HG03354 (cell line): ENCODE measurements around the gene TSTD2.

Source experiments
- ATAC-seq: cut with Tn5 transposase; IDR thresholded peaks from one replicate; pipeline ENCODE4 v1.9.1; 2021; ENCODE audit warnings: mild to moderate bottlenecking; ENCODE audit not compliant: unreplicated experiment, poor library complexity, severe bottlenecking

Gene TSTD2

DNA sequence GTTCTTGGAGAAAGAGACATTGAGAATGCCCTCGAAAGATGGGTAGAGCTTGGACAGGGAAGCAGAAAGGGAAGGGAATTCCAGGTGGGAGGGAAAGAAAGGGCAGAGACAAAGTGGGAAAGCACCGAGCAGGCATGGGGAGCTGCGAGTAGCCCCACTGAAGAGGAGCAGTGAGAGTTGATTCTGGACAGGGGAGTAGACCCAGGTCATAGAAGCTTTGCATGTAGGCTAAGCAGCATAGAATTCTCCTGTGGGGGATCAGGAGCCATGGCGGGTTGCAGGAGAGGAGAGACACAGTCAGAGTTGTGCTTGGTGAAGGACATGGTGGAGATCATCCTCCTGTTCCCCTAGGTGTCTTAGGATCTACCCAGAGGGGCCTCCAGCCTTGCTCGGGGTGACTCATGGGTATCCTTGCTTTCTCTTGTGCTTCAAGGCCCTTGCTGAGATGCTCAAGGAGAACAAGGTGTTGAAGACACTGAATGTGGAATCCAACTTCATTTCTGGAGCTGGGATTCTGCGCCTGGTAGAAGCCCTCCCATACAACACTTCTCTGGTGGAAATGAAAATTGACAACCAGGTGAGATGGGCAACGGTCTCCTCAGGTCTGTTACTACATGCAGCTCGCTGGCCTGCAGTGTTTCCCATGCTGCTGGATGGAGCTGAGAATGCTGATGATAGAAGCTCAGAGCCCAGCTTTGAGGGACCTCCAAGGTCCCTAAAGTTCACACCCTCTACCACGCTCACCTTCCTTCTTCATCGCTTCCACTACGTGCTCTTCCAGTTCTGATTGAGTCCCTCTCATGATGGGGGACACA, 64.5 kb downstream of the TSTD2 start:
- no peak for ATAC-seq

DNA sequence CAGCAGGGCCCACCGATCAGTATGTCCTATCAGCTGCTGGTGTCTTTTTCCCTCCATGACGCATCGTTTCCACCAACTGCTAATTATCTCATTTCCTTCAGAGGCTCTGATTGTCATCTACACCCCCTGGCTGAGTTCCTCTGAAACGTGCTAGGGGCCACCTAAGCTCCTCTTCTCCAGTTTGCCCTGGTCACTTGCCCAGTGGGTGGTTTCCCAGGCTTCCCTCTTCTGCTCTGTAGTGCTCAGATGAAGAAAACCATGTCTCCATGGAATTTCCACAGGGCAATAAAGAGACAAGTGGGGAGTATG, 65.3 kb downstream of the TSTD2 start:
- ATAC-seq, result no peak

DNA sequence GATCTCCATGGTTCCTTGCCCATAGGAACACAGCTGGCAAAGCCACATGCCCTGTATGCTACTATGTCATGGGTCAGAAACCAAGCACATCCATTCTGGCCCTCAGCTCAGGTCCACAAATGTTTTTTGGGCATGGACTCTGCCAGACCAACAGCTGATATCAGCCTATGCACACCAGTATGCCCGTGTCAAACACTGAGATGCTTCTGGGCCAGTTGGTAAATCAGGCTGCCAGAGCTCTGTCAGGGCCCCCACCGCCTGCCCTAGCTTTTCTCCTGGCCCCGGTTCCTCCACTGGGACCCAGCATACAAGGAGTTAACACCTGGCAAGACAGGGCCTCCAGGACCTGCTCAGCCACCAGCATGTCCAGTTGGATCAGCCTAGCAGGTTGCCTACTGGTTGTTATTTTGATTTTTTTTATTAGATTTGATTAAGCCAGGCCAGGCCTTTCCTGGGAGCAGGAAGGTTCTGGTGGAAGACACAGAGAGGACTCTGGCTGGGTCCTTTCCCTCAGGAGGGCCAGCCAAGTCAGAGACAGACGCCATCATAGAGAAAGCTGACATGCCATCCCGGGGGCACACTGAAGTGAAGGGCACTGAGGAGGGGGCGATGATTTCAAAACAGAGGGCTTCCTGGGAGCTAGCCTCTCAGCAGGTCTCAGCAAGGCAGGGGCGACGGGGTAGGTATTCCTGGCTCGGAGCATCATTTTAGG, 65.8 kb downstream of the TSTD2 start:
- no peak for ATAC-seq

DNA sequence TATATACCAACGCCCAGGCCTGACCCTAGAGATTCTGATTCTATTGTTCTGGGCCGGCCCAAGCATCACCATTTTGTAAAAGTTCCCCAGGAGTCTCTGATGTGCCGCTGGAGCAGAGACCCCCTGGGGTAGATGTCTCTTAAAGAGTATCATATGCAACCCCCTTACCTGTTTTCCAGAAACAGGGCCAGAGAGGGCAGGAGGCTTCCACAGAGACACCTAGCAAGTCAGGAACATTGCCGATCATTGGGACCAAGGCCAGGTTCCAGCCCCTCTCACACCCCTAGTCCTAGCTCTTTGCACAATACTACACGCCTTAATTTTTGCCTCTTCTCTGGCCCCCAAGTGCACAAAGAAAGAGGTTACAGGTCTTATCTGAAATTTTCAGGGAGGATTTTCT, 67.9 kb downstream of the TSTD2 start:
- ATAC-seq, result no peak

DNA sequence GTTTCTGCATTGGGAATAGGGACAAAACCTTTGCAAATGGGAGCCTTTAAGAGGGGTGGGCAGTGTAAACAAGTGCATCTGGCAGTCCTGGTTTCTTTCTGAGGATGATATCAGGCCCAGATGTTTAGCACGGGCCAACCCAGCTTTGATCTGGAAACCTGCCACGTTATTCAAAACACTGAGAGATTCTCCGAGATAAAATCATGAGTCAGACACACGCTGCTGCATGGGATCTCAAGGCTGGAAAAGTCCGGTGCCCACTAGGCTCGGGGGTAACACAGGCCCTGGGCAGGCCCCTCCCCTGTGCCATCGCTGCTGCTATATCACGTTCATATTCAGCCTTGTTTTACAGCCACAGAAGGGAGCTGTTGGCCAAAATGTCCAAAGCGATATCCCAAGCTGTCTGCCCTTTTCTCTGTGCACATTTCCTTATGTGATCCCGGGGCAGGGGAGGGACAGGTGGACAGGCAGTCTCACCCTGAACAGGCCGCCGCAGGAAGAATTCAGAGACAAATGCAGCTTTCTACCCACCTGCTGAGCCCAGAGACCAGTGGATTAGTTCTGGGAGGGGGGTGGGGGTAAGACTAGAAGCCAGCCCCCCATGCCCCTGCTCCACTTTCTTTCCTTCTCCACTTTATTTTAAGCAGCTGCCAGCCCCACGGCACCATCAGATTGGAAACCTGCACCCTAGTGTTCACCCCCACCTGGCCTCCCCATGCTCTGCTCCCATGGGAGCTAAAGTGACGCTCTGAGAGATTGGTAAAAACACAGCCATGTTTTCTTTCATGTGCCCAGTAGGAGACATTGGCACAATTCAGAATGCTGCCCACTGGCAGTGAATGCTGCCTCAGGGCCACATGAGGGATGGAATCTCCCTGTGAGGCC, 68.6 kb downstream of the TSTD2 start:
- ATAC-seq, result no peak

DNA sequence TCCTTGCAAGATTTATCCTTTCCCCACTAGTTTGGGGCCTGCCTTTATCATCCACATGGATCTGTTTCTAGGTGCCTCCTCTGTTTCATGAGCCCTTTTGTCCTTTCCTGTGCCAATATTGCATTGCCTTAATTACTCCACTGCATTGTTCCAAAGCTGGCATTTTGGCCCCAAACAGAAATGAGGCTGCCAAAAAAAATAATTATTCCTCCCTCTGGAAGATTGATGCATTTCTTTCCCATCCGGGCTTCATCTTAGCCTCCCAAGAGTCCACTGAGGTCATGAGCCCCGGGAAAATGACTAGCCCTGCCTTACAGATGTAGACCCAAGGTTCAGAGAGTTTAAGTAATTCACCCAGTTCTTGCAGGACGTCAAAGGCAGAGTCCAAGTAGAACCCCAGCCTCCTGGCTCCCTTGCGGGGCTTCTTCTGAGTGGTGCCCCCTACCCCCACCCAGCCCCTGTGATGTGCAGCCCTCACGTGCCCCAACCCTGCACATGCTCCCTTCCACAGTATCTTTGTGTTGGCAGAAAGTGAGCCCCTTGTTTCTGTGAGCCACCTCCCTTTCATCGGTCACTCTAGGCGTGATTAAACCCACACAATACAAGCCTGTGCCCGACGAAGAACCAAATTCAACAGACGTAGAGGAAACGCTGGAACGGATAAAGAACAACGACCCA, 69.6 kb downstream of the TSTD2 start:
- no peak for ATAC-seq

DNA sequence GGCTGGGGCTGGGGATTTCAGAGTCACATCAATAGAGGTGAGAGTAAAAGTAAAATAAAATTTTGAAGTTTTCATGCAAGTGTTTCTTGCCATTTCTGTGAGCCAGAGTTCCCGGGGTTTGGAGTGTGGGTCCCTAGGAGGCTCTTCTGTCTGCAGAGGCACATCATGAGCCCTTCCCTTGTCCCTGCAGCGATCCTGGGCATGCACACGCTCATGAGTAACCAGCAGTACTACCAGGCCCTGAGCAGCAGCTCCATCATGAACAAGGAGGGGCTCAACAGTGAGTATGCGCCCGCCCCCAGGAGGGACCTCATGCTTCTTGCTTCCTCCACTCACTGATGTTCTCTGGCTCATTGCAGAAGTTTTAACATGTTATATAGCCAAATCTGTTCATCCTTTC, 70.6 kb downstream of the TSTD2 start:
- ATAC-seq, result no peak

DNA sequence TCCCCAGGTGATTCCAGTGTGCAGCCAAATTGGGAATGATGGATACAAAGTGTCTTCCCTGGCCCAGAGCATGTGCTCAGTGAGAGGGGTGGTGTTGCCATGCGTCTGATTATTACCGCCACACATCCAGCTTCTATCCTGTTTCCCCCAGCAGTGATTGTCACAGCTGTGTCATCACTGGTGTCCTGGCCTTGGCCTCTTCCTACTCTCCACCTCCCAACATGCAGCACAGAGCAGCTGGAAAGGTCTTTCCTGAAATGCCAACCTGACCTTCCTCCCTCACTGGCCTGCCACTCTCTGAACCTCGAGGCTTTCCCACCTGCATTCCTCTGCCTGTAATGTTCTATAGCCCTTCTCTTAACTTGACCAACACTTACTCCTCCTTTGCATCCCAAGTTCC, 71.7 kb downstream of the TSTD2 start:
- ATAC-seq, result no peak

DNA sequence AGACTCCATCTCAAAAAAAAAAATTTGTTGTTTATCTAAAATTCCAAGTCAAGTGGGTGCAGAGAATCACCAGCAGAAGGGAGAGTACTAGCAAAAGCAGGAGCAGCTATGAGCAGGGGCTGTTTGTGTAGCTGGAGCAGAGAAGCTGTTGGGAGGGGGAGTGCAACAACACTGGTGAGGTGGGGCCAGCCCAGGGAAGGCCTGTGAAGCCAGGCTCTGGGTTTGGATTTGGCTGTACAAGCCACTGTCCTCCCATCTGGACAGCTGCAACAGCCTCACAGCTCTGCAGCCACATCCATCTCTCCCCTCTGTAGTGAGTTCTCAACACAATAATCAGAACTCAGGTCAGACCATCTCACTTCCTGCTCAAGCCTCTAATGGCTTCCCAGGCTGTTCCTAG, 72.3 kb downstream of the TSTD2 start:
- no peak for ATAC-seq

DNA sequence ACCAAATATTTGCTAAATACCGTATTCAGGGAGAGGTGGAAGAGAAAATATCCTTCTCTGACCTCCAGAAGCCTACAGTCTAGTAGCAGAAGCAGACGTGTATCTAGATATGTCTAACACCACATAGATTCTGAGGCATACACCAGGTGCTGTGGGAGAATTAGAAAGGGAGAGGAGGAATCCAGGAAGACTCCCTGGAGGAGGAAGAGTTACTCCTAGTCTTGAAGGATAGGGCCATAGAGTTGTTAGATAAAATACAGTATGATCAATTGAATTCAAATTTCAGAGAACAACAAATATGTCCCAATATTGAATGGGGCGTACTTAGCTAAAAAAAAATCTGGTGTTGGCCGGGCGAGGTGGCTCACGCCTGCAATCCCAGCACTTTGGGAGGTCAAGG, 73.0 kb downstream of the TSTD2 start:
- no peak for ATAC-seq

DNA sequence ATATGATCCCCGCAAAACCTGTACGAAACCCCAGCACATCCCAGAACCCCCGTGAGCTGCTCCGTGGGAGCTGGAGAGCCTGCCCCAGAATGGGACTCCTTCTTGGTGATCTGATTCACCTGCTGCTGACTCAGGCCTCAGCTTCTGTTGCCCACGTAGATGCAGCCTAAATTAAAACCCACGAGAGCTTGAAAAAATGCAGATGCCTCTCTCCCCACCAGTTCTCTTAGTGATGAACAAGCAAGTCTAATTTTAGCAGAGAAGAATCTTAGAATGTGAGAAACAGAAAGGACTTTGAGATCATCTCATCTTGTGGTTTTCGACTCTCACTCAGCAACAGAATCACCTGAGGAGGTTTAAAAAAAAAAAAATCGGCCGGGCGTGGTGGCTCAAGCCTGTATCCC, 74.1 kb downstream of the TSTD2 start:
- ATAC-seq, result peak; percentile 75

DNA sequence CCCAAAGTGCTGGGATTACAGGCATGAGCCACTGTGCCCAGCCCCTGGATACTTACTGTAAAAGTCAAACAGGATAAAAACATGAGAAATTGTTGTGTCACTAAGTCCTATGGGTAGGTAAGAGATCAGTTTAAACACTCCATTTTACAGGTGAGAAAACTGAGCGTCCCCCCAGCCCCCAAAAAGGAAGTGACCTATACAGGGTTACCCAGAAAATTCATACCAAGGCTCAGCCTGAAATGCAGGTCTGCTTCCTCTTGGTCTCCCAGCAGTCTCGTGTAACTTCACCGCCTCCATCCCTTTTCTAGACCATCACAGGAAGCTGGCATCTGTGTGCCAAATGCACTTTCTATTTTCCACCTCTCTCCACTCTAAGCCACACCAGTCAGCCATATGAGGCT, 74.5 kb downstream of the TSTD2 start:
- ATAC-seq, result peak; percentile 33

DNA sequence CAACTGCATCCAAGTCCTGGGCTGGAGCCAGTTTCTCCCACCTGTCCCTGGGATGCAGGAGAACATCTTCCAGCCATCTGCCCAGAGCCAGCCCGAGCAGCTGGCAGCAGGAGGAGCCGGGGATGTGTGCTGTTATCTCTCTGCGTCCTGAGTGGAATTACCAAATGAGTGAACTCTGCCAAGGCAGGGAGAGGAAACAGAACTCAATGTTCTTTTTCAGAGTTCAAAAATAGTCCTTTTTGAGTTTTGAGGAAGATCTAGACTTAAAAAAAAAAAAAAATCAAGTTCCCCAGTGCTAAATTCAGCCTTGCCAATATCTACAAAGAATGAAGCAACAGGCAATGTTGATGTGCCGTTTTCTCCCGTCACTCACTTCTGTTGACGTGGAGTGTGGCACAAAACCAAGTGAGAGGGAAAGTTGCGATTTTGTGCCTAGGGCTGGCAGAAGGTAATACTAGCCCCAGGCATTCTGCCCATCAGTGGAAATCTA, 75.5 kb downstream of the TSTD2 start:
- no peak for ATAC-seq

DNA sequence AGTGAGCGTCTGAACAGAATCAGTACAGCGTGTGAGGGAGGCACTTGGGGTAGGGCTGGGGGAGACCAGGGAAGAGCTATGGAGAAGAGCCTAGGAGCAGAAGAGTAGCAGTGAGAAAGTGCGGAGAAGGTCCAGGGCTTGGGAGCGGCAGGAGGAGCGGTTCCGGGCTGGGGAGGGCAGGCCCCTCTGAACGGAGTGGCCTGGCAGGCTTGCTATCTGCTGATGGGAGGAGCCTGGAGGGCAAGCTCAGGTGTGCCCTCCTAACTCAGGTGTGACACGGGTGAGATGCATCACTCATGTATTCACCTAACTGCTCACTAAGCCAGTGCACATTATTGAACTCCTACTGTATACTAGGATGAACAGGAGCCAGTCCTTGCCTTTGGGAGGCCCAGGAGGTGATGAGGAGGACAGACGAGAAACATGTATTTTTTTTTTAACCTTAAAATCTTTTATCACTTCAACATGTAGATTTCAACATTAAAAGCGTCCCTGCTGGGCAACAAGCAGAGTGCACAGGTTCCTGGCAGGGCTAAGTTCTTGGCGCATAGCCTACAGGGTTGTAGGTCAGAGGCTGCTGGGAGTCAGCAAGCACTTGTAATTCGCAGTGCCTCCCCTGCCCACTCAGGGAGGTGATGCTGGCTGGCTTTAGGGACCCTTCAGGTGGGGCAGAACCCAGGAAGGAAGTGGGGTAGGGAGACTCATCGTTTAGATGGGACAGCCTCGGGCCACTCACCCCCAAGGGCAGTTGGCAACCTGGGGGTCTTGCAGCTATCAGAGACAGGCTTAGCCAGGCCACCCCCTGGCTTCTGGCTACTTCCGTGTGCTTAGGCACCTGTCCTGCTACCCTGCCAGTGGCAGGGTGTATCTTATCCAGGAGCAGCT, 76.2 kb downstream of the TSTD2 start:
- ATAC-seq, result no peak

DNA sequence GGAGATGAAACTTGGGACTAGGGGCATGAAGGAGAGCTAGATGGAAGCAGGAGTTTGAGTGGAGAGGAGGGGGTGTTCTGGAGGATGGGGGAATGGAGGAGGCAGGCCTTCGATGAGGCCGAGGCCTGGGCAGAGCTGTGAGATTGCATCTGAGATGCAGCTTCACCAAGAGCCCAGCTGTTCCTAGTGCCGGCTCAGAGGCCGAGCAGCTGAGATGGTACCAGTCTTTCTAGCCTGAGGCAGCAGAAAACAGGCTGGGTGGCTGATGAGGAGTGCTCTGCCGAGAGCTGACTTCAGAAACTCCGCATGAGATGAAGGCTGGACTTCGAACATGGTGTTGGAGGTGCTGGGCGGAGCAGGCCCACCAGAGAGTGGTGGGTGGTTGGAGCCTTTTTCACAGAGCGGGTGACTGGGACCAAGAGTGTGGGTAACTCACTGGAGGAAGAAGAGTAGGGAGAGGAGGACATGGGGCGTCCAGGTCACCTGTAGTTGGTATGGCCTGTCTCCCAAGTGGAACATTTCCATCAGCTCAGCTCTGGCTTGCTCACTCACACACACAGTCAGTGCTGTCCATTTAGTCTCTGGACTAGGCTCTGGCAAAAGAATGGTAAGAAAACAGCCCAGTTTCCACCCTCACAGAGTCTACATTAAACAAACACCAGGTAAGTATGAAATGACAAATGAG, 77.0 kb downstream of the TSTD2 start:
- ATAC-seq, result no peak

DNA sequence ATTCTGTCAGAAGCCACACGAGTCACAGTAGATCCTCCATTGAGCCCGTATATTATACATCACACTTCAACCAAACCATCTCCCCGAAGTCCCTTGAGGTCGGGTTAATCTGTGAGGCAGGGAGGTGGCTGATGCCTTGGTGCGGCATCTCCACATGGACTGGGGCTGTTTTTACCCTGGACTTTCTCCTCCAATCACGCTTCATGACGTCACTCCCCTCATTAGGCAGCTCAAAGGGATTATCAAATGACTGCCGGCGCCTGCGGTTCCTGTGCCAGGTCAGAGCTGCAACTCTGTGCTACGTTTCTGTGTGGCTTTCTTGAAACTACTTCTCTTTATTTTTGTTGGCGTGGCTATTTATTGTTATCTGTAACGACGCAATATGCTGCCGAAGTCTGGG, 78.0 kb downstream of the TSTD2 start:
- ATAC-seq, result no peak

DNA sequence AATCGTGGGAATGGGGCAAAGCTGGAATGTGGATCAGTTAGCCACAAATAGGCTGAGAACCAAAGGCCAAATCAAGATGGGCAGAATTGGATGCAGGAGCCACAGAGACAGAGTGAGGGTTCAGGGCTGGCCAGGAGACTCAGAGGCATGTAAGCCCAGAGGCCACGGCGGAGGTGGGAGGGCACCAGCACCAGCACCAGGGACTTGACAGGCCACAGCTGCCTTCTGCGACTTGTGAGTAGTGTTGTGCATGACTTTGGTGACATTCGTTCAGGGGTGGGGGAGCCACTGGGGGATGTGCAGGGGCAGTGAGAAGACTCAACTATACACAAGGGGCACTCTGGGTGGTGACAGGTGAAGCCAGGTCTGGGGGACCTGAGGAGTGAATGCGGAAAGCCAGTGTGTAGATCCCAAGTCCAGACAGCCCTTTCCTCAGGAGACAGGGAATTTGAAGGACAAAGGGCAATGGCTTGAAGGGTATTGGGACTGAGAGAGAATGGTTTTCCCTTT, 78.5 kb downstream of the TSTD2 start:
- no peak for ATAC-seq

DNA sequence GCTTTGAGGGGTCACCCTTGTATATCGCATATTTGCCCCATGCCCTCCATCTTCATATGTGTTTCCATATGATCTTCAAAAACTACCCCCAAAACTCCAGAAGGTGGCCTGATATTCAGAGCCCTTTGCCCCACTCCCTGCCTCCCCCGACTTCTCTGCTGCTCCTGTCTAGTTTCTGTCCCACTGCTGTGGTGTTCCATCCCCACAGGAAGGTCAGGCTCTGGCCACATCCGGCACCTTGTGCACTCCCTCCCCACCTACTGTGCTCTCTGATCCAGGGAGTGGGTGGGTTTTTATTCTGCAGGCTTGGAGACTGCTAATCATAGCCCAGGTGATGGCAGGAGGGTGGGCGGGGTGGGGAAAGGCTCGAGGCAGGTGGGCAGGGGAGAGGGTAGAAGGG, 79.3 kb downstream of the TSTD2 start:
- ATAC-seq, result no peak
